Mucosa of gallbladder (tissue), 1 donor: Measurements from ENCODE around the gene ENGASE. TPM values are rescaled to one million over a fixed set of nuclear protein-coding genes. Genes with fewer than 3 reads are reported as not detected.

Source experiments
- DNase-seq: peaks from one replicate; pipeline ENCODE4 v3.0.0-alpha.2; 2020; ENCODE audit warnings: low spot score
- total RNA-seq: library from RNA; stranded (reverse); gene quantifications from one replicate; pipeline ENCODE4 v1.2.1, GENCODE V29; 2021
- donor health status: DM: no; HTN: no; CAD: no.

ENGASE gene
- total RNA-seq, 1 donor from 2014 or later = 74.8 TPM

- DNase-seq = peak; percentile 69
These were observed 40.1 kb downstream of the ENGASE start for GRCh38 chr17:79114458-79115301.

- no peak for DNase-seq
These were observed 40.9 kb downstream of the ENGASE start for GRCh38 chr17:79115487-79115886.

DNA sequence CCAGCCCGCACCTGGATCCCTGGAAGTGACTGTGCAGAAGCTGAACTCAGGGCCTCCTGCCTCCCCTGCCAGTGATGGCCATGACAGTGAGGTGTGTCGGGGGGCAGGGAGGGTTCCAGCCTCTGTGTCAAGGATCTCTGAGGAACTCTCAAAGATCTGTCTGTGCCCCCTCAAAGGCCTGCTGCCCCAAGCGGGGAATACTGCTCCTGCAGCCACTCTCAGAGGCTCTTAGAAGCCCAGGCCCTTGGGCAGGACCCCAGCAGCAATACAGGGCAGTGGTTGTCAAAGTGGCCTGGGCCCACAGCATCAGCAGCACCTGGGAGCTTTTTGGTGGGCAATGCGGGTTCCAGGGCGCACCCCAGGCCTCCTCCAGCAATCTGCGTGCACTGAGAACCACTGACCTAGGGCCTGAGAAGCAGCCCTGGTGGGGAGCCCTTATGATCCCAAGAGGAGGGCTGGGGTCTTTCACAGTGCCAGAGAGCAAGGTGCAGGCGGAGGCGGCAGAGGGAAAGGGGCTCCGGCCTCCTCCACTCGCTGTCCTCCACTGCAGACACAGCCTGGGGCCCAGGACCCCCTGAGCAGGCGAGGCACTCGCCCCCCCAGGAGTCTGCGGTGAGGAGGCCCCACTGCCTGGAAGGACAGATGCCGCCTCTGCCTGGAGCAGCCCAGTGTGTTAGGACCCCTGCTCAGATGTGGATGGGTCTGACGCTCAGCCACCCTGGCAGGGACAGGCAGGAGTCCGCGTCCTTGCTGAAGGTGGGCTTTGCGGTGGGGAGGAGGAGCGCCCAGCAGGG is 42.1 kb downstream of the ENGASE start:
- DNase-seq = no peak

DNA sequence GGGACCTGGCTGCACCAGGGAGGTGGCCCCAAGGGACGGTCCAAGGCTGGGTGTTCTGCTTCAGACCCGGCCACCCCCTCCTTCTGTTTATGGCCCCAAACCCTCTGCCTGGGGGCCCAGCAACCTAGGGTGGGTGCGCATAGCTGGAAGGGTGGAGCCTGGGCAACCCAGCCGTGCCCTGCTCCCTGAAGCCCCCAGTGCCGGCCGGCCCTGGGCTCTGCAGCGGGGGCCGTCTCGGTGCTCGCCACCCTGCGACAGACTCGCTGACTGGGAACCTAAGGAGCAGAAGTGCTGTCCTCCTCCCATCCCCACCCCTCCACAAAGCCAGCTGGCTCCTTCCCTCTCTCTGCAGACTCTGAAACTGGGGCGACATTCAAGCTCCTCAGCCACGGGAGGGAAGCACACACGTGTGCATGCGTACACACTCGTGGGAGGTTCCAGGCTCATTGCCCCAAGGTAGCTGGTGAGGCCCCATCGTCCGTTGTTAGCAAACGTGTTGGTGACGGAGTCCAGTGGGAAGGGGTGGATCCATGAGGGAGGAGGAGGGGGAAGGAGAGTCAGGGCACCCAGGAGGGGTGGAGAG is 43.4 kb downstream of the ENGASE start:
- DNase-seq = no peak

GRCh38 chr17:79118924-79119323 is 44.3 kb downstream of the ENGASE start:
- DNase-seq = no peak

DNA sequence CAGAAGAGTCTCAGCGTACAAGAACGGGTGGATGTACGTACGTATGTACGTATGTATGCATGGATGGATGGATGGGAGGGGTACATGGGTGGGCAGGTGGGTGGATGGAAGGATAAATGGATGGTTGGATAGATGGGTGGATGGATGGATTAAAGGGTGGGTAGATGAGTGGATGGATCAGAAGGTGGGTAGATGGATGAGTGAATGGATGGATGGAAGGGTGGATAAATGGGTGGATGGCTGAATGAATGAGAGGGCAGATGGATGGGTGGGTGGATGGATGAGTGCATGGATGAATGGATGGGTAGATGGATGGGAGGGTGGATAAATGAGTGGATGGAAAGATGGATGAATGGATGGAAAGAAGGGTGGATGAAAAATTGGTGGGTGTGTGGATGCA is 45.6 kb downstream of the ENGASE start:
- DNase-seq = no peak

- no peak for DNase-seq
These were observed 49.4 kb downstream of the ENGASE start for GRCh38 chr17:79123988-79124387.

DNA sequence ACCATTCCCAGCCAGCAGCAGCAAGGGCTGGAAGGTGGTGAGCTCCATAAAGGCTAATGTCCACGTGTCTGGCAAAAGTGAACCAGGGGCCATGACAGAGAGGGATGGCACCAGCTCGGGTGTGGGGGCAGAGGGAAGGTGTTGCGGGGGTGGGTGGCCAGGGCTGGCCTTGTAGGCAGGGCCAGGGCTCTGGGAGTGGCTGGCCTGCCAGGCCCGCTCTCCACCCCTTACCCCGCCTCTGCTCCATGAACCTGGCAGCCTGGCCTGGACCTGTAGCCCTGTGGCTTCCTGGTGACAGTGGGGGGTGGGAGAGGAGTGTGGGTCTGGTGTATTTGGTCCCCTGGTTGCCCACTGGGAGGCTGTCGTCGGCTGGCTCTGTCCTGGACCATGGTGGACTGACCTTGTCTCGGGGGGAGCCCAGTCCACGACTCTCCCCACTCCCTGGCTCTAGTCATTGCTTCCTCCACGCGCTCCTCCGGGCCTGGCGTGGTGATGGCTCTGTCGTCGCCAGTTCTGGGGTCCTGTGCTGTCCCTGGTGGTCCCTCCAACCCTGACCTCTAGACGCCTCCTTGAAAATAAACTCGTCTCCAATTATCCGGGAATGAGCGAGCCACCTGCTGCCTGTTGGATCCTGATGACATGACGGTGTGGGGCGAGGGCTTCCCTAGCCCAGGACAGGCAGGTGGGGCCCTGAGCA is 50.0 kb downstream of the ENGASE start:
- no peak for DNase-seq

DNA sequence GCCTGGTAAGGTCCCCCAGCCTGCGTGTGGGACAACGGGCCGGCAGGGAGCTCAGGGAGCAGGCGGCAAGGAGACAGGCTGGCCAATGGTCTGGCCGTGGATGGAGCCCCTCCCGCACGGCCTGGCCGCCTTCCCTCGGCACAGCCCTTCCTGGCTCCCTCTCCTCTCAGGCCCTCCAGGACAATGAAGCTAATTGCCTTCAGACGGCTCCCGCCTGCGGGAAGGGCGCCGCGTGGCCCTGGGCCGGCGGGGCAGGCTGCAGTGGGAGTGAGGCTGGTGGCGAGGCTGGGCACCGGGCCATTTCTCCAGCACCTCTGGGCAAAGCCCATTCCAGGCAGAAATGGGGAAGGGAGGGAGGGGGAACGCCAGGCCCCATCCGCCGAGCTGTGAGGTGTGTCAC is 50.9 kb downstream of the ENGASE start:
- no peak for DNase-seq

- DNase-seq = no peak
These were observed 51.5 kb downstream of the ENGASE start for GRCh38 chr17:79126139-79126538.

GRCh38 chr17:79127534-79128135 is 53.0 kb downstream of the ENGASE start:
- no peak for DNase-seq

DNA sequence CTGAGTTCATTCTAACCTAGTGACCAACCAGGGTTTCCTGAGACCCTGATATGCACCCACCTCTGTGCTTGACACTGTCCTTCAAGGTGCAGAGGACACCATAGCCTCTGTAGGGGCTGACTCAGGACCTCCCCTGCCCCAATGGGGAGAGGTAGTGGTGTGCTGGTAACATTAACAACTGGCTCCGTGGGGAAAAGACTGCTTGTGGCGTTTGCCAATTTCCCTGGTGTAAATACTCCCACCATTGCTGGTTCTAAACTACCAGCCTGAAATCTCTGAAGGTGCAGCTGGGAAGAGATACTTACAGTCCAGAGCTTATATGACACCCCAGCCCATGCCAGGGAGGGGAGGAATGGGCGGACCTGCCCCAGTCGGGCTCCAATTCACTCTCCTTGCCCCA is 54.9 kb downstream of the ENGASE start:
- no peak for DNase-seq

DNA sequence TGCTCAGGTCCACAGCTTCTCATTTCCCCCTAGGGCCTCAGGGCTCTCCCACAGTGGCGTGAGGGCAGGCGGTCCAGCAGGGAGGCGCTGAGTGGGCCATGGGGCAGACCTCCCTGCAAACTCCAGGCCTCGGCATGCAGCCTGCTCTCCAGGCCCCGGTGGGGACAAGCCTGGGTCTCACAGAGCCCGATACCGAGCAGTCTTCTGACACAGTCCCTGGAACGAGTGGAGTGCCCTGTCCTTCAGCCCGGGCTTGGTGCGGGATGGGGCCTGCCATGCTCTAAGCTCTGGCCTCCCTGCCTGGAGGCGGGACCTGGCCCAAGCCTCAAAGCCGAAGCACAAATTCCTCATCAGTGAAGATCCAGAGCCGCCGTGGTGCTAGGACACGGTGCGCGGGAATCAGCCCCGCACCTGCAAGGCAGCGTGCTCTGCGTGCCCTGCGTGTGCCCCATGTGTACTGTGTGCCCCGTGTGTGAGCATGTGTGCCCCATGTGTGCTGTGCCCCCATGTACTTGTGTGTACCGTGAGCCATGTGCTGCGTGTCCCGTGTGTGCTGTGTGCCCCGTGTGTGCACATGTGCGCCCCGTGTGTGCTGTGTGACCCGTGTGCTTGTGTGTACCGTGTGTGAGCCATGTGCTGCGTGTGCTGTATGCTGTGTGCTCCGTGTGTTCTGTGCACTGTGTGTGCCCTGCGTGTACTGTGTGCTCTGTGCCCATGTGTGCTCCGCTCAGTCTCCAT is 56.1 kb downstream of the ENGASE start:
- no peak for DNase-seq

- DNase-seq = no peak
These were observed 56.6 kb downstream of the ENGASE start for GRCh38 chr17:79131274-79131635.

GRCh38 chr17:79131701-79132100 is 57.1 kb downstream of the ENGASE start:
- DNase-seq = no peak

DNA sequence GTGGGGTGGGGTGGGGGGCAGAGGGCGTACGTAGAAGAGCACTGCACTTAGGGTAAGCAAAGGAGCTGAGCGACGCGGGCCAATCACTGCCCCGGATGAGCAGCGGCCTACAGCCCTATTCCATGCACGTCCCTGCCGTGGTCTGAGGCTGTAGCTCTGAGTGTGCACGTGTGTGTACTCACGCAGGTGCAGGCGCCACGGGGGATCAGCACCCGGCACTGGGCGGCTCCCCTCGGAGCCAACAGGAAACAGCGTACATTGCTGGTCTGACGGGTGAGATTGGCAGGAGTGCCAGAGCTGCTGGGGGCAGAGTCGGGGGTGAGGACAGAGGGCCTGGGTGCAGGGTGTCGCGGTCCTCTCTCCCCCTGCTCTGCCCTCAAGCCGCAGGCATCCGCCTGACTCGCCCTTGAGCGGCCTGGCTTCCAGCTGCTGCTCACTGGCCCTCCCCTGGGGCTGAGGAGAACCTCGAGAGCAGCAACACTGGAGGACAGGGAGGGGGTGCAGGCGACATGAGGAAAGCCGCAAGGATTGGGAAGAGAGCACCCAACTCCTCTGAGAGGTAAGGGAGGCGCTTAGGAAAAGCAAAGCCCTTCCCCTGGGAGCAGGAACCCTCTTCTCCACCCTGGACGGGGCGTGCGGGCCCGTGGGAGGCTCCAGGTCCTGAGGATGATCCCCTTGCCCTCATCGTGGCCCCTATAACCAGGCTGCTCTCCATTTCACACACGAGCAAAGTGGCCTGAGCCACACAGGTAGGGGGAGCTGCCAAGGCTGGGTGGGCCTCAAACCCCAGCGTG is 57.8 kb downstream of the ENGASE start:
- DNase-seq = no peak

DNA sequence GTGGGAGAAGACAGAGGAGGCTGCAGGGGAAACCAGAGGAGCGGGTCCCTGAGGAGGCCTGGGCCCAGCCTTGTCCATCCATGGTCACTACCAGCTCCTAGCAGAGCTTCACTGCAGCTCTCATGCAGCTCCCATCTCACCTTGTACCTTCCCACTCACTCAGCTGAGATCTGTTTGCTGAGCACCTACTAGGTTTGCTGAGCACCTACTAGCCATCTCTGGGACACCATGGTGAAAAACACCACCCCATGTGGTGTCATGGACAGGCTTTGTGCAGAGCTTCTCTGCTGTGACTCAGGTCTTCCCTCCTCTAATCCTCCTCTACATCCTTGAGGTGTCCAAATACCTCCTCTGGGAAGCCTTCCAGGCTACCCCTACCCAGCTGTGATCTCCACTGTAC is 58.6 kb downstream of the ENGASE start:
- no peak for DNase-seq

DNA sequence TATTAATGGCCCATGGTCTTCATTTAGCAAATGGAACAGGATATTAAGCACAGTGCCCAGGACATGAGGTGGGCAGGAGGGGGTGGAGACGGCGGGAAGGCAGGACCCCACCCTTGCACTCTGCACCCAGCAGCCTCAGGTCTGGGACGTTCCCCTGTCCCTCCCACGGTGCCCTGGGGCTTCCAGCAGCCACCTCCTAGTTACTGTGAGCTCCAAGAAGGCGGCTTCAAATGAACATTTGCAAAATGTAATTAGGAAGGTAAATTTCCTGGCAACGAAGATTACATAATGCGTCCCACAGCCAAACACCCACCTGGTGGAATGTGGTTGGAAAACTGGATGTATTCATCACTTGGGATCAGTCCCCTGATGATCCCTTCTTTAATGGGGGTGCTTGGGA is 59.4 kb downstream of the ENGASE start:
- no peak for DNase-seq

GRCh38 chr17:79135011-79135410 is 60.4 kb downstream of the ENGASE start:
- DNase-seq = no peak
